ENCODE measurements around the gene MYBPC2. TPM values are rescaled to one million over a fixed set of nuclear protein-coding genes. Genes with fewer than 3 reads are reported as not detected.

Gene MYBPC2
- total and polyA plus RNA-seq, 9 of the 15 experiments (the other 6 are each of a cell fraction or from before 2014, with no cell fraction given), result 0.01 to 0.14 (median 0.04) TPM; not detected in 6

DNA sequence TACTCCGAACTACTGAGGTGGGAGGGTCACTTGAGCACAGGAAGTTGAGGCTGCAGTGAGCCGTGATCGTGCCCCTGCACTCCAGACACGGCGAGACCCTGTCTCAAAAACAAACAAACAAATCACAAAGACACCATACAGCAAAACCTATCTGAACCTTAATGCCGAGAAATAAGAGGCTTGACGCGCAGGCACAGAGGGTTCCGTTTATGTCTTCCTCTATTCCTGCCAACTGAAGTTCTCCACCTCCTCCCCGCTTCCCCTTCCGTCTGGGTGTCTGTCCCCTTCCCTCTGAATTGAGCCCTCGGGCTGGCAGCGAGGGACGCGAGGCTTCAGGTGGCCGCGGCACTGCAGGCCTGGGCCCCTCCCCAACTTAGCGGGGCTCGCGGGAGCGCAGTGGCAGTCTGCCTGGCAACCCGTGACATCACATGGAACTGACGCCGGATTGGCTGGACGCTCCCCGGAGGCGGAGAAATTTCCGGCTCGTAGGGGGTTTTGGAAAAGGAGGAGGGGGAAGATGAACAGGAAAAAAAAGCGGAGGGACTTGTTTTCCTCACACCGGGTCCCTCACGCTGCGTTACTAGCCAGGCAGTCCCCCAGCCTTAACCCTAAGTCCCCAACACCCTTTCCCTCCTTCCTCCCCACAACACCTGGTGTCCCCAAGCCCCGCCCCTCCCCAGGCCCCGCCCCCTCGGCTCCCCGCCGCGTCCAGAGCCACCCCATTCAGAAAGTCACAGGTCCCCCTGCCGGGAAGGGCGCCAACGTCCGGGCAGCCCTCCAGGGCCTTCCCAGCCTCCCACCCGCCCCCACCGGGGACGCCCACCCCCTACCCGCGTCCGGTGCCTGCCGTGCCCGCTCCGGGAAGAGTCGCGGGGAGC, 1.1 kb upstream of the MYBPC2 start (continued):
- TF ChIP-seq, protein P1, sequence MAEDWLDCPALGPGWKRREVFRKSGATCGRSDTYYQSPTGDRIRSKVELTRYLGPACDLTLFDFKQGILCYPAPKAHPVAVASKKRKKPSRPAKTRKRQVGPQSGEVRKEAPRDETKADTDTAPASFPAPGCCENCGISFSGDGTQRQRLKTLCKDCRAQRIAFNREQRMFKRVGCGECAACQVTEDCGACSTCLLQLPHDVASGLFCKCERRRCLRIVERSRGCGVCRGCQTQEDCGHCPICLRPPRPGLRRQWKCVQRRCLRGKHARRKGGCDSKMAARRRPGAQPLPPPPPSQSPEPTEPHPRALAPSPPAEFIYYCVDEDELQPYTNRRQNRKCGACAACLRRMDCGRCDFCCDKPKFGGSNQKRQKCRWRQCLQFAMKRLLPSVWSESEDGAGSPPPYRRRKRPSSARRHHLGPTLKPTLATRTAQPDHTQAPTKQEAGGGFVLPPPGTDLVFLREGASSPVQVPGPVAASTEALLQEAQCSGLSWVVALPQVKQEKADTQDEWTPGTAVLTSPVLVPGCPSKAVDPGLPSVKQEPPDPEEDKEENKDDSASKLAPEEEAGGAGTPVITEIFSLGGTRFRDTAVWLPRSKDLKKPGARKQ (CRISPR knock-in tag; IDR thresholded peaks at IDR 0.05), result no peak
- TF ChIP-seq ZNF316 (IDR thresholded peaks at IDR 0.05) (no peak), E2F8 (IDR thresholded peaks at IDR 0.05; ENCODE audit: low read depth, partially characterized antibody) (peak; percentile 75), HDAC1 (IDR thresholded peaks at IDR 0.05) (no peak; a peak in 1 of 4 replicates), PKNOX1 (IDR thresholded peaks at IDR 0.05) (no peak)
- TF ChIP-seq, protein P2, sequence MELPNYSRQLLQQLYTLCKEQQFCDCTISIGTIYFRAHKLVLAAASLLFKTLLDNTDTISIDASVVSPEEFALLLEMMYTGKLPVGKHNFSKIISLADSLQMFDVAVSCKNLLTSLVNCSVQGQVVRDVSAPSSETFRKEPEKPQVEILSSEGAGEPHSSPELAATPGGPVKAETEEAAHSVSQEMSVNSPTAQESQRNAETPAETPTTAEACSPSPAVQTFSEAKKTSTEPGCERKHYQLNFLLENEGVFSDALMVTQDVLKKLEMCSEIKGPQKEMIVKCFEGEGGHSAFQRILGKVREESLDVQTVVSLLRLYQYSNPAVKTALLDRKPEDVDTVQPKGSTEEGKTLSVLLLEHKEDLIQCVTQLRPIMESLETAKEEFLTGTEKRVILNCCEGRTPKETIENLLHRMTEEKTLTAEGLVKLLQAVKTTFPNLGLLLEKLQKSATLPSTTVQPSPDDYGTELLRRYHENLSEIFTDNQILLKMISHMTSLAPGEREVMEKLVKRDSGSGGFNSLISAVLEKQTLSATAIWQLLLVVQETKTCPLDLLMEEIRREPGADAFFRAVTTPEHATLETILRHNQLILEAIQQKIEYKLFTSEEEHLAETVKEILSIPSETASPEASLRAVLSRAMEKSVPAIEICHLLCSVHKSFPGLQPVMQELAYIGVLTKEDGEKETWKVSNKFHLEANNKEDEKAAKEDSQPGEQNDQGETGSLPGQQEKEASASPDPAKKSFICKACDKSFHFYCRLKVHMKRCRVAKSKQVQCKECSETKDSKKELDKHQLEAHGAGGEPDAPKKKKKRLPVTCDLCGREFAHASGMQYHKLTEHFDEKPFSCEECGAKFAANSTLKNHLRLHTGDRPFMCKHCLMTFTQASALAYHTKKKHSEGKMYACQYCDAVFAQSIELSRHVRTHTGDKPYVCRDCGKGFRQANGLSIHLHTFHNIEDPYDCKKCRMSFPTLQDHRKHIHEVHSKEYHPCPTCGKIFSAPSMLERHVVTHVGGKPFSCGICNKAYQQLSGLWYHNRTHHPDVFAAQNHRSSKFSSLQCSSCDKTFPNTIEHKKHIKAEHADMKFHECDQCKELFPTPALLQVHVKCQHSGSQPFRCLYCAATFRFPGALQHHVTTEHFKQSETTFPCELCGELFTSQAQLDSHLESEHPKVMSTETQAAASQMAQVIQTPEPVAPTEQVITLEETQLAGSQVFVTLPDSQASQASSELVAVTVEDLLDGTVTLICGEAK (IDR thresholded peaks at IDR 0.05), result peak; percentile 61
- TF ChIP-seq, protein P2 (CRISPR knock-in tag; IDR thresholded peaks at IDR 0.05), result no peak

All from K562 (cell line).